SK-N-SH (cell line): ENCODE data around the gene ALDH3B1.

Experiments
- CTCF ChIP-seq: fragments of 200-600 bp; sonication (generic); IDR thresholded peaks from 2 replicates; pipeline ENCODE4 v1.6.1; 2017; ENCODE audit warnings: antibody characterized with exemption, mild to moderate bottlenecking, moderate library complexity
- EP300 ChIP-seq, 2 experiments: IDR thresholded peaks; 2 replicates each; pipeline versions ENCODE4 v1.4.0 to v1.6.1; 2012; ENCODE audit warnings: borderline replicate concordance in 1 of 2, low read depth in 1 of 2, low read length in 1 of 2
- EZH2phosphoT487 ChIP-seq: fragments of 200-600 bp; sonication (generic); IDR thresholded peaks from 2 replicates; pipeline ENCODE4 v1.6.1; 2017; ENCODE audit warnings: low read depth, mixed run types, mild to moderate bottlenecking, antibody characterized with exemption, moderate library complexity, borderline replicate concordance
- FOXM1 ChIP-seq: IDR thresholded peaks from 2 replicates; pipeline ENCODE4 v1.4.0; 2012; ENCODE audit warnings: low read depth, mild to moderate bottlenecking
- IRF3 ChIP-seq: fragments of 150-350 bp; IDR thresholded peaks from 2 replicates; pipeline ENCODE4 v1.6.1; 2016; ENCODE audit warnings: mild to moderate bottlenecking, low read depth, low read length
- POLR2AphosphoS5 ChIP-seq: IDR thresholded peaks from 2 replicates; pipeline ENCODE4 v1.6.1; 2012; ENCODE audit warnings: low read depth, low read length
- RAD21 ChIP-seq: IDR thresholded peaks from 2 replicates; pipeline ENCODE4 v1.6.1; 2012; ENCODE audit warnings: mild to moderate bottlenecking, low read length
- RXRA ChIP-seq: IDR thresholded peaks from 2 replicates; pipeline ENCODE4 v1.4.0; 2012; ENCODE audit warnings: low read depth, mild to moderate bottlenecking, borderline replicate concordance
- TAF1 ChIP-seq: IDR thresholded peaks from 2 replicates; pipeline ENCODE4 v1.6.1; 2012; ENCODE audit warnings: low read depth, mild to moderate bottlenecking, low read length, moderate library complexity, borderline replicate concordance
- TCF12 ChIP-seq: IDR thresholded peaks from 2 replicates; pipeline ENCODE4 v1.4.0; 2012
- YY1 ChIP-seq: IDR thresholded peaks from 2 replicates; pipeline ENCODE4 v1.4.0; 2012; ENCODE audit warnings: low read depth, mild to moderate bottlenecking
- TF ChIP-seq, protein P1 (sequence below): IDR thresholded peaks from 2 replicates; pipeline ENCODE4 v1.4.0; 2012; ENCODE audit warnings: low read depth, borderline replicate concordance
- TF ChIP-seq, protein P2 (sequence below): IDR thresholded peaks from 2 replicates; pipeline ENCODE4 v1.6.1; 2012; ENCODE audit warnings: mild to moderate bottlenecking, low read depth, low read length, moderate library complexity

GRCh38 chr11:68064926-68065325 is 54.8 kb downstream of the ALDH3B1 start:
- TF ChIP-seq EZH2phosphoT487 (no peak), CTCF (no peak), IRF3 (no peak), TAF1 (no peak), EP300 (IDR thresholded peaks at IDR 0.05; ENCODE audit: borderline replicate concordance in 1 of 2, low read depth in 1 of 2, low read length in 1 of 2) (no peak), POLR2AphosphoS5 (no peak), YY1 (no peak), RXRA (no peak), RAD21 (no peak), FOXM1 (no peak), TCF12 (no peak)
- TF ChIP-seq, protein P1, sequence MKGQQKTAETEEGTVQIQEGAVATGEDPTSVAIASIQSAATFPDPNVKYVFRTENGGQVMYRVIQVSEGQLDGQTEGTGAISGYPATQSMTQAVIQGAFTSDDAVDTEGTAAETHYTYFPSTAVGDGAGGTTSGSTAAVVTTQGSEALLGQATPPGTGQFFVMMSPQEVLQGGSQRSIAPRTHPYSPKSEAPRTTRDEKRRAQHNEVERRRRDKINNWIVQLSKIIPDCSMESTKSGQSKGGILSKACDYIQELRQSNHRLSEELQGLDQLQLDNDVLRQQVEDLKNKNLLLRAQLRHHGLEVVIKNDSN: no peak
- TF ChIP-seq, protein P2, sequence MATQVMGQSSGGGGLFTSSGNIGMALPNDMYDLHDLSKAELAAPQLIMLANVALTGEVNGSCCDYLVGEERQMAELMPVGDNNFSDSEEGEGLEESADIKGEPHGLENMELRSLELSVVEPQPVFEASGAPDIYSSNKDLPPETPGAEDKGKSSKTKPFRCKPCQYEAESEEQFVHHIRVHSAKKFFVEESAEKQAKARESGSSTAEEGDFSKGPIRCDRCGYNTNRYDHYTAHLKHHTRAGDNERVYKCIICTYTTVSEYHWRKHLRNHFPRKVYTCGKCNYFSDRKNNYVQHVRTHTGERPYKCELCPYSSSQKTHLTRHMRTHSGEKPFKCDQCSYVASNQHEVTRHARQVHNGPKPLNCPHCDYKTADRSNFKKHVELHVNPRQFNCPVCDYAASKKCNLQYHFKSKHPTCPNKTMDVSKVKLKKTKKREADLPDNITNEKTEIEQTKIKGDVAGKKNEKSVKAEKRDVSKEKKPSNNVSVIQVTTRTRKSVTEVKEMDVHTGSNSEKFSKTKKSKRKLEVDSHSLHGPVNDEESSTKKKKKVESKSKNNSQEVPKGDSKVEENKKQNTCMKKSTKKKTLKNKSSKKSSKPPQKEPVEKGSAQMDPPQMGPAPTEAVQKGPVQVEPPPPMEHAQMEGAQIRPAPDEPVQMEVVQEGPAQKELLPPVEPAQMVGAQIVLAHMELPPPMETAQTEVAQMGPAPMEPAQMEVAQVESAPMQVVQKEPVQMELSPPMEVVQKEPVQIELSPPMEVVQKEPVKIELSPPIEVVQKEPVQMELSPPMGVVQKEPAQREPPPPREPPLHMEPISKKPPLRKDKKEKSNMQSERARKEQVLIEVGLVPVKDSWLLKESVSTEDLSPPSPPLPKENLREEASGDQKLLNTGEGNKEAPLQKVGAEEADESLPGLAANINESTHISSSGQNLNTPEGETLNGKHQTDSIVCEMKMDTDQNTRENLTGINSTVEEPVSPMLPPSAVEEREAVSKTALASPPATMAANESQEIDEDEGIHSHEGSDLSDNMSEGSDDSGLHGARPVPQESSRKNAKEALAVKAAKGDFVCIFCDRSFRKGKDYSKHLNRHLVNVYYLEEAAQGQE: no peak
